HUDEP-2 (cell line): Measurements from ENCODE around the gene G6PC3.
"Not testable (repeated sequence)": the region's sequence is repeated elsewhere in the genome, so short reads cannot be mapped to it uniquely, and the experiment has no call there.

Experiments
- DNase-seq, 76 experiments: peaks; one replicate each; lab custom pipeline; 2025; ENCODE audit not compliant: unreplicated experiment in 76 of 76; lab: John Stamatoyannopoulos, UW

G6PC3 gene

GRCh38 chr17:44081681-44082080, 11.1 kb downstream of the G6PC3 start:
- DNase-seq, result no peak

- no peak for DNase-seq
These were observed 11.9 kb downstream of the G6PC3 start for GRCh38 chr17:44082256-44082927.

GRCh38 chr17:44083250-44083849, 12.8 kb downstream of the G6PC3 start:
- DNase-seq, result peak in 32 of 76 experiments; percentile 5 to 46 (median 19)

GRCh38 chr17:44084131-44084538, 13.6 kb downstream of the G6PC3 start:
- peak in 21 of 76 experiments; percentile 3 to 41 (median 20) for DNase-seq

GRCh38 chr17:44084921-44085320, 14.4 kb downstream of the G6PC3 start:
- DNase-seq, result no peak

GRCh38 chr17:44085908-44086307, 15.4 kb downstream of the G6PC3 start:
- no peak for DNase-seq

GRCh38 chr17:44086364-44087311, 16.1 kb downstream of the G6PC3 start:
- peak in 67 of 76 experiments; percentile 3 to 90 (median 58) for DNase-seq

- DNase-seq, result no peak
These were observed 16.8 kb downstream of the G6PC3 start for GRCh38 chr17:44087319-44087718.

GRCh38 chr17:44088254-44088653, 17.7 kb downstream of the G6PC3 start:
- DNase-seq, result no peak

GRCh38 chr17:44091200-44091997, 20.9 kb downstream of the G6PC3 start:
- DNase-seq, result no peak

- no peak for DNase-seq
These were observed 21.5 kb downstream of the G6PC3 start for GRCh38 chr17:44092051-44092450.

- no peak for DNase-seq
These were observed 22.8 kb downstream of the G6PC3 start for GRCh38 chr17:44093231-44093900.

GRCh38 chr17:44094701-44095387, 24.3 kb downstream of the G6PC3 start:
- no peak for DNase-seq

GRCh38 chr17:44095388-44095646, 24.8 kb downstream of the G6PC3 start:
- no peak for DNase-seq

- DNase-seq, result peak in 8 of 76 experiments; percentile 11 to 53 (median 24)
These were observed 25.3 kb downstream of the G6PC3 start for GRCh38 chr17:44095647-44096496.

- no peak for DNase-seq
These were observed 26.8 kb downstream of the G6PC3 start for GRCh38 chr17:44097110-44097958.

- not testable (repeated sequence) for DNase-seq
These were observed 31.3 kb downstream of the G6PC3 start for GRCh38 chr17:44101858-44102257.
